NCI-H510A (cell line): ENCODE results near the gene MKNK2.

ENCODE experiments used
- DNase-seq: peaks from one replicate; lab custom pipeline; 2025; lab: John Stamatoyannopoulos, UW

Gene MKNK2

DNA sequence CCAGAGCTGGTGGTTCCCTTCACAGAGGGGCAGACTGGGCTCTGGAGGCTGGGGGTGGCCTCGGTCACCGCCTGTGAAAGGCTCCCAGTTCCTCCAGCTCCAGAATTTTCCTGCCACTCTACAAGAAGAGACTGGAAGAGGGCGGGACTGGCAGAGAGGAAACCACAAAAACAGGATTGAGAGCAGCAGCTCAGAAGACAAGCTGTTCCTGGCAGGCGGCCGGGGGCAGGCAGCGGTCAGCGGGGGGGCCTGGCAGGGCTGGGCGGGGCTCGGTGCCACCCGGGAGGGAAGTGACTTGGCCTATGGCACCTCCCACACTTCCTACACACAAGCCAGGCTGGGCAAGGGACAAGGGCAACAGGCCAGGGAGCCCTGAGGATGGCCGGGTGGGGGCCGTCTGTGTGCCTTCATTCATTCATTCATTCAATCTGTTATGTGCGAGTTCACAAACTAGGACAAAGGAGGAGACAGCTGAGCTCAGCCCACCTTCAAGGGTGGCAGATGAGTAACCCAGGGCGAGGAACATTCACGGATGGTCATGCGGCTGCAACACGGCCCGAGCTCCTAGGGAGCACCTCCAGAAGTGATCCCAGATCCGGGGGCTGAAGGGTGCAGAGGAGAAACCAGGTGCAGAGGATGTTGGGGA is 18.6 kb downstream of the MKNK2 start:
- peak; percentile 87 for DNase-seq

DNA sequence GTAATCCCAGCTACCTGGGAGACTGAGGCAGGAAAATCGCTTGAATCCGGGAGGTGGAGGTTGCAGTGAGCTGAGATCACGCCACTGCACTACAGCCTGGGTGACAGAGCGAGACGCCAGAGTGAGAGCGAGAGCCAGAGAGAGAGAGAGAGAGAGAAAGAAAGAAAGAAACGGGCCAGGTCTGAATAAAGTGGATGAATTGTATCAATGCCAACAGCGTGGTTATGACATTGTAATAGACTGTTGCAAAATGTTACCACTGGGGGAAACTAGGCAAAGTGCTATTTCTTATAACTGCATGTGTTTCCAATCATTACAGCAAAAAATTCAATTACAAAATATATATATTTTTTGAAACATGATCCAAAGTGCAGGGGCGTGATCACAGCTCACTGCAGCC is 23.7 kb downstream of the MKNK2 start:
- DNase-seq = no peak

DNA sequence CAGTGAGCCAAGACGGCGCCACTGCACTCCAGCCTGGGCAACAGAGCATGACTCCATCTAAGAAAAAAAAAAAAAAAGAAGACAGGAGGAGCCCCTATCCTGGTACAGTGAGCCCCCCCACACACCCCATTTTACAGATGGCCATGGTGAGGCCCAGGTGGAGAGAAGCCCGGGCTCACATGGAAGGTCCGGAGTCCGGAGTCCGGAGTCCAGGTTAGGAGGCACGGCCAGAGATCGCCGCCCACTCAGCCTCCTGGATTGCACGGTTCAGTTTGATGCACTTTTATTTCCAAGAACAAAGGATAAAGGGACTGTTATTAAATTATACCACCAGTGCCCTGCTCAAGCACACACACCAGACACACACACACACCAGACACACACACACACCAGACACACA is 24.3 kb downstream of the MKNK2 start:
- DNase-seq = no peak

DNA sequence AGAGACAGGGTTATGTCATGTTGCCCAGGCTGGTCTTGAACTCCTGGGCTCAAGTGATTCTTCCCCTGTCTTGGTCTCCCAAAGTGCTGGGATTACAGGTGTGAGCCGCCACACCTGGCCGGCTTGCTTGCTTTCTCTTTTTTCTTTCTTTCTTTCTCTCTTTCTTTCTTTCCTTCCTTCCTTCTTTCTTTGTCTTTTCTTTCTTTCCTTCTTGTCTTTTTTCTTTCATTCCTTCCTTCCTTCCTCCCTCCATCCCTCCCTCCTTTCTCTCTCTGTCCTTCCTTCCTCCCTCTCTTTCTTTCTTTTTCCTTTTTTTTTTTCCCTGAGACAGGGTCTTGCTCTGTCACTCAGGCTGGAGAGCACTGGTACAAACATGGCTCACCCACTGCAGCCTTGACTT is 28.8 kb downstream of the MKNK2 start:
- no peak for DNase-seq

DNA sequence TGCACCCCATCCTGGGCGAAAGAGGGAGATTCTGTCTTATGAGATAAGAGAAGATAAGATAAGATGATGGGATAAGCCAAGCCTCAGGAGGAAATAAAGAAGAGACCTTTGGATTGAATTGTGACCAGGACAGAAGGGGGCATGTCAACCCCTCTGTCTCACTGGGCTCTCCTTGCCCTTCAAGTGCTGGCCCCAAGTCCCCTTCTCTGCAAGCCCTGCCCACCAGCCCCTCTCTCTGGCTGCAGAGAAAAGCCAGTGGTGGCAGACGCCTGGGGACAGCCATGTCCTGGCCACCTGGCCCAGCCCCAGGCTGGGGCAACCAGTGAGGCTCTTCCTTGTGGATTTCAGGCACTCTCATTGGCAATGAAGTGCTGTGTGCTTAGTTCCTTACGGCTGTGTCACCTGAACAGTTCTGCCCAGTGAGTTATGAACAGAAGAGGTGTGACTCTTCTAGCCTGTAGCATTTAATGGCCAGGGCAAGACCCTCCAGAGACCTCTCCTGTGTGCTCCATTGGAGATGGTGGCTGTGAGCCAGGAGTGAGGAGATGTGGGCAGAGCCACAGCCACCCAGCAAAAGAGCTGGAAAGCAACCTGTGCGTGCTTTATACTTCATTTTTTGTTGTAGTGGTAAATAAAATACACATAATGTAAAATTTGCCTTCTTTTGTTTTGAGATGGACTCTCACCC is 29.4 kb downstream of the MKNK2 start:
- DNase-seq = no peak

DNA sequence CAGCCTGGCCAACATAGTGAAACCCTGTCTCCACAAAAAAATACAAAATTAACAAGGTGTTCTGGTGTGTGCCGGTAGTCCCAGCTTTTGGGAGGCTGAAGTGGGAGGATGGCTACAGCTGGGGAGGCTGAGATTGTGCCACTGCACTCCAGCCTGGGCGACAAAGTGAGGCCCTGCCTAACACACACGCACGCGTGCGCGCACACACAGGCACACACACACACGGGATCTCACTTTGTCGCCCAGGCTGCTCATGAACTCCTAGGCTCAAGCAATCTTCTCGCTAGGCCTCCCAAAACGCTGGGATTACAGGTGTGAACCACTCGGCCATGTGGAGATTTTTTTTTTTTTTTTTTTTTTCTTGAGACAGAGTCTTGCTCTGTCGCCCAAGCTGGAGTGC is 32.3 kb downstream of the MKNK2 start:
- no peak for DNase-seq

DNA sequence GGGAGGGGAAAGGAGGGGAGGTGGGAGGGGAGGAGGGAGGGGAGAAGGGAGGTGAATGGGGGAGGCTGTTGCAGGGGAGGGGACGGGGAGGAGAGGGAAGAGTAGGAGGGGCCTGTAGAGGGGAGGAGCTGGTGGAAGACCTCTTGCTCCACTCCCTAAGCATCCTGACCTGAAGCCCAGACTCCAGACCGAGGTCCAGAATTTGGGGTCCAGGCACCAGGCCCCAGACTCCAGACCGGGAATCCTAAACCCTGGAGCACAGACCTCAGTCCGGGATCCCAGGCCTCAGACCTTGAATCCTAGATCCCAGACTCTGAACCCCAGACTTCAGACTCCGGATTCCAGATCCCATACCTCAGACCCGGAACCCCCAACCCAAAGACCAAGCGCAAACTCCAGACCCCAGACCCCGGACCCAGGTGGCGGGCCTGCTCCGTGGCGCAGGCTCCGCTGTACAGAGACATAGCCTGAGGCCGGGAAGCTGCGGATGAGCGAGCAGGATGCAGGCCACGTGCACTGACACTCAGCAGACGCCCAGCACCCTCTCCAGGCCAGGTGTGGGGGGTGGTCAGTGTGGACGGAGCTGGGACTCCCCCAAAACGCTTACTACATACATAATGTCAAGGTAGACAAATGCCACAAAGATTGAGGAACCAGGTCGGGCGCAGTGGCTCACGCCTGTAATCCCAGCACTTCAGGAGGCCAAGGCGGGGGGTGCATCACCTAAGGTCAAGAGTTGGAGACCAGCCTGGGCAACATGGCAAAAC is 34.8 kb downstream of the MKNK2 start:
- peak; percentile 37 for DNase-seq

DNA sequence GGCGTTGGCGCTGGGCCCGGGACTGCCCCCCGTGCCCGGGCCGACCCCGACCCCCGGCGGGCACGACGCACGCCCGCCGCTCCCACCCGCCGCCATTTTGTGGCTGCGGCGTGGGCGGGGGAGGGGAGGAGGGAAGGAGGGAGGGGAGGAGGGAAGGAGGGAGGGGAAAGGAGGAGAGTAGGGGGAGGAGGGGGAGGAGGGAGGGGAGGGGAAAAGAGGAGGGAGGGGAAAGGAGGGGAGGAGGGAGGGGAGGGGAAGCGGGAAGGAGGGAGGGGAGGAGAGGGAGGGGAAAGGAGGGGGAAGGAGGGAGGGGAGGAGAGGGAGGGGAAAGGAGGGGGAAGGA is 35.5 kb downstream of the MKNK2 start, which contains the start of gene BTBD2:
Gene BTBD2, minus strand, starts transcription at position 107 of the 343 bp plus-strand sequence. Its CDS starts 11 bp downstream, at position 96.
- peak; percentile 25 for DNase-seq

DNA sequence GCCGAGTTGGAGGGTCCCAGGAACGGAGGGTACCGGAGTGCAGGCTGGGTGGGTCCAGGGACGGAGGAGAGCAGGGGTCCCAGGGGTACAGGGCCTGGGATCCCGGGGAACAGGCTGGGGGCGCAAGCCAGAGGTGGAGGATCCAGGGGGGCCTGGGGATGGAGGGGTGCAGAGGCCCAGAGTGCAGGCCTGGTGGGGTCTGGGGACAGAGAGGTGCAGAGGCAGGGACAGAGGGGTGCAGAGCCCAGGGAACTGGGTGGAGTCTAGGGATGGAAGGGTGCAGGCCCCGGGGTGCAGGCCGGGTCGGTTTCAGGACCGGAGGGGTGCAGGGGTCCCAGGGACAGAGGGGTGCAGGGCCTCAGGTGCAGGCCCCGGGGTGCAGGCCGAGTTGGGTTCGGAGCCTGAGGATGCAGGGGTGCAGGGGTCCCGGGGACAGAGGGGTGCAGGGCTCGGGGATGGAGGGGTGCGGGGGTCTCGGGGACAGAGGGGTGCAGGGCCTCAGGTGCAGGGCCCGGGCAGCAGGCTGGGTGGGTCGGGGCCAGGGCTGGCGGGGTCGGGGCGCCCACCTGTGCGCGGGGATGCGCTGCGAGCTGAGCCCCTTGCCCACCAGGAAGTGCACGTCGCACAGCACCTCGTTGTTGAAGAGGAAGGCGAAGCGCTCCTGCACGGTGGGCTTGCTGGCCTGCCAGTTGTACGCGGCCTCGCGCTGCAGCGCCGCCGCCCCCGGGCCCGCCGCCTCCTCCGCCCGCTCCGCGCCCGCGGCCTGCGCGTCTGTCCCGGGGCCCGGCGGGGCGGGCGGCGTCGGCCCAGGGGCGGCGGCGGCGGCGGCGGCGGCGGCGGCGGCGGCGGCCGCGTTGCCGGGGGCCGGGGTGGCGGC is 36.1 kb downstream of the MKNK2 start:
- no peak for DNase-seq

DNA sequence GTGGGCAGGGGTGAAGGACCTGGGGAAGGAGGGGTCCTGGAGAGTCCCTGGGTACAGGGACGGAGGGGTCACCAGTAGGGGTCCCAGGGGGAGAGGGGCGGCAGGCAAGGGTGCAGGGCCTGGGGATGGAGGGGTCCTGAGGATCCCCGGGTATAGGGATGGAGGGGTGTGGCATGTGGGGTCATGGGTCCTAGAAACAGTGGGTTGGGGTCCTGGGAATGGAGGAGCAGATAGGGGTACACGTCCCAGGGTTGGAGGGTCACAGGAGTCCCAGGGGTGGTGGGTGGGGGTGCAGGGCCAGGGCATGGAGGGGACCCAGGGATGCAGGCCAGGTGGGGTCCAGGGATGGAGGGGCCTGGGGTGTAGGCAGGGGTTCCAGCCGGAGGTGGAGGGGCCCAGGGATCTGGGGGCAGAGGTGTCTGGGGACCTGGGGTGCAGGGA is 36.9 kb downstream of the MKNK2 start:
- no peak for DNase-seq

DNA sequence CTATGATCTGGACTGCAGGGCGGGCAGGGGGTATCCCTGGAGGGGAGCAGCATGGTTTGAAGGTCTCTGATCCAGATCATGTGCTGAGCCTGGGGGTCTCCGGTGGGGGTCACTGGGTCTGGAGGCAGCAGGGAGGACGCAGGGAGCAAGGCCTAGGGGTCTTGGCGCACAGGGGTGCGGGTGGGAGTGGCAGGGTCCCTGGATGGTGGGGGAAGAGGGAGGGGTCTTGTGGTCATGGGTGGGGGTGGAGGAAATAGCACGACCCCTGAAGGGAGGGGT is 37.4 kb downstream of the MKNK2 start:
- DNase-seq = no peak

DNA sequence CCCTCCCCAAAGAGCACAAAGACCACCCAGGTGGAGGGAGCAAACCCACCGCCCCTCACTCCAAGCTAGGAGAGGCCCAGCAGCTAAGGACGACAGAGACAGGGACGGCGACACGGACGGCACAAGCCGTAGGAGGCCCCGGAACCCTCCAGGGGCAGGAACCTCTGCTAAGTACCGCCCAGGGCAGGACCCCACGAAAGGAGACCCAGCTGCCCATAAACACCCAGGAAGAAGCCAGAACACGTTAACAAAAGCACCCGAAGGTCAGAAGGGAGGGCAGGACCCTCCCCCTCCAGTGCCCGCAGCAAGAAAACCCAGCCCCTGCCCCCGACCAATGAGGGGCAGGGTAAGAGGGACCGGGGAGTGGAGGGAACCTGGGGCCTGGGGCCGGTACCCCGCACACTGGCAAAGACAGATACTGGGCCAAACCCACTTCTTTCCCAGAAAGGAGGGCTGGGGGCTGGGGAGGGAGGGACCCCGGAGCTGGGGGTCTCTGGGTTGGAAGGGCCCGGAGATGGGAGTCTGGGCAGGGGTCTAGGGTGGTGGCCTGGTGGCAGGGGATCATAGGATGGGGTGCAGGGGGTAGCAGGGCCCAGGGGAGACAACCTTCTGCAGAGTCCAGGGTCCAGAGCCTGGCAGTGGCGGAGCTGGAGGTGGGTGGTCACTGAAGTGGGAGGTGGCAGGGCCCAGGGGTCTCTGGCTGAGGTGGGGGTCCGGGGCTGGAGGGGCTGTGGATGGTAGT is 37.9 kb downstream of the MKNK2 start:
- DNase-seq = no peak

DNA sequence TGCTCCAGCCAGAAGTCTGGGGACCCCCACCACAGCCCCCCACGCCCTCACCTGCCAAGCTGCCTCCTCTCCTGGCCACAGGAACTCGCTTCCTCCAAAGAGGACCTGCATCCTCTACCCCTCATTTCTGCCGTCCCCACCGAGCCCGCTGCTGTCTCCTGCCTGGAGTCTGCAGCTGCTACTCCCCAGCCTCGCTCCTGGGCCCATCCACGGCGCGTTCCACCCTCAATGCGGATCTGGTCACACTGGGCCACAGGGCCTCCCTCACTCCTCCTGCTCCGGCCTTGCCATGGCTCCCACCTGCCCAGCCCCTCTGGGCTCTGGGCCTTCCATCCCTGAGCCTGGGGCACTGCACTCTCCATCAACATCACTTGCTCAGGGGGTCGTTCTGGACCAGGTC is 39.9 kb downstream of the MKNK2 start:
- no peak for DNase-seq

DNA sequence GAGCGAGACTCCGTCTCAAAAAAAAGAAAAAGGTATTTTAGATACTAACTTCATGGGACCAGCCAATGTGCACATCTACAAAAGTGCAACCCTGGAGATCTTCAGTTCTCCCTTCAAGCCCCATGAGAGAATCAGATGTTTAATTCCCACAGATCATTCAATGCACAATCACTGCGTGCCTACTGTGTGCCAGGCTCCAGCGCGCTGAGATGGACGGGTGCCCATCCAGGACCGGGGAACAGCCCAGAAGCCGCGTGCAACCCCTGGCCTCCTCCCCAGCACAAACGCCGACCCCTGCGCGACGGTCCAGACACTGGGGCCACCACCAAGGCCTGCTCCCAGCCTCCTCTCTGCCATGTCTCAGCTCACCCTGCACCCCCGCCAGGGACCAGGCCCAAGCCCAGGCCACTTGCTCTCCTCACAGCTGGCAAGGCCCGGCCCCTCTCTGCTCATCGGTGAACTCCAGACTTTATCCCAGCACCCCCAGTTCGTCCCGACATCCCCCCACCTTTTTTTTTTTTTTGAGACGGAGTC is 40.8 kb downstream of the MKNK2 start:
- no peak for DNase-seq

DNA sequence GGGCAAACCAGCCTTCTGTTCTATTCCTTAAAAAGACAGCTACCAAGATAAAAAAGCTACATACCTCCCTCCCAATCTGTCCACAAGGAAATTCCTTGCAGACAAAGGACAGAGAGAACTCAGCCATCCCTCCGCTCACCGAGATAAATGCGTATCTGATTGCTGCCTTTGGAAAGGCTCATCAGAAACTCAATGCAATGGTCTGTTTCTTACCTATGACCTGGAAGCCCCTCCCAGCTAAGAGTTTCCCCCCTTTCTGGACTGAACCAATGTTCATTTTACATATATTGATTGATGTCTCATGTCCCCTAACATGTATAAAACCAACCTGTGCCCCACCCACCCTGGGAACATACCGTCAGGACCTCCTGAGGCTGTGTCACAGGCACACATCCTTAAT is 47.2 kb downstream of the MKNK2 start:
- DNase-seq = no peak

DNA sequence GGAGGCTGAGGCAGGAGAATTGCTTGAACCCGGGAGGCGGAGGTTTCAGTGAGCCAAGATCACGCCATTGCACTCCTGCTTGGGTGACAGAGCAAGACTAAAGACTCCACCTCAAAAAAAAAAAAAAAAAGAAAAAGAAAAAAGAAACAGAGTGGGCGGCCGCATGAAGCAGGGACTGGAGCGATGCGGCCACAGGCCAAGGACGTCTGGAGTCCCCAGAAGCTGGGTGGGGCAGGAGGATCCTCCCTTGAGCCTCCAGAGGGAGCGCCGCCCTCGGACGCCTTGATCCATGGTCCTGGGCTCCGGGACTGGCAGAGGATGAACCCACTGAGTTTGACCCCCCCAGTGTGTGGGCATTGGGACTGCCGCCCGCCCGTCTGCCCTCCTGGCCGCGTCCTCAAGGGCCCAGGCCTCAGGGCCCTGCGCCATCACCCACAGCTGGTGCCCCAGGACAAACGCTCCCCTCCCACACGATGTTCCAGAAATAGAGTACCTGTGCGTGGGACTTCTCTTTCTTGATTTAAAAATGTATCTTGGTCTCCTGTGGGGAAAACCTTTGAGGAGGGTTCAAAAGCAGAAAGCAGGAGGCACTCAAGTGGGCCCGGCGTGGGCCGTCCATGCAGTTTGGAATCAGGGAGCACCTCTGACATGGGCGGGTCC is 51.1 kb downstream of the MKNK2 start:
- no peak for DNase-seq

DNA sequence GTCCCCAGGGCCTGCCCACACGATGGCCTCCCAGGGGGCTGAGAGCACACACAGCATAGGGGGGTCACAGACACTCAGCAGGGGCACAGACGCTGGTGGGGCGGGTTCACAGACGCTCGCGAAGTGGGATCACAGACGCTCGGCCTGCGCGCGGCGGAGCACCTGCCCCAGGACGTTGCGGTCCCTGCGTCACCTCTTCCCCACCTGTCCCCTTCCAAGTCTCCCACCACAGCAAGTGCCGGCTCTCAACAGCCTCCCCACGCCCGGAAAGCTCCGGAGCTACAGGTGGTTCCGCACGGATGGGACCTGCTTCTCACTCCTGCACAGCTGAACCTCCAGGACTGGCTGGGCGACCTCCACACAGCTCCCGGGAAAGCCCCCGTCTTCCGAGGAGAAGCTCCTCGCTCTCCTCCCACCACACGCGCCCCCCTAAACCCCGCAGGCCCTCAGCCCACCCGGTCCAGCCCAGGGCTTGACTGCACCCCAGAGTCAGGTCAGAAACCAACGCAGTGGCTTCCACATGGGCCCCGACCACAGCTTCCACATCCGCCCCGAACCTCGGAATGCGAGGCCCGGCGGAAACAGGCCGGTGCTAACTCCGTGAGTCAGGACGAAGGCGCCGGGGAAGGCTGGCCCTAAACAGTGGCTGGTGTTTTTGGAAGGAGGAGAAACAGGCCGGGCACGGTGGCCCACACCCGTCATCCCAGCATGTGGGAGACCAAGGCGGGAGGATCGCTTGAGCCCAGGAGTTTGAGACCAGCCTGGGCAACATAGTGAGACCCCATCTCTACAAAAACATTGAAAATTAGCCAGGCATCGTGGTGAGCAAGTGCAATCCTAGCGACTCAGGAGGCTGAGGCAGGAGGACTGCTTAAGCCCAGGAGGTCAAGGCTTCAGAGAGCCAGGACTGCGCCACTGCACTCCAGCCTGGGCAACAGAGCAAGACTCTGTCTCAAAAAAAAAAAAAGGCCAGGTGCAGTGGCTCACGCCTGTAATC is 52.0 kb downstream of the MKNK2 start:
- no peak for DNase-seq

DNA sequence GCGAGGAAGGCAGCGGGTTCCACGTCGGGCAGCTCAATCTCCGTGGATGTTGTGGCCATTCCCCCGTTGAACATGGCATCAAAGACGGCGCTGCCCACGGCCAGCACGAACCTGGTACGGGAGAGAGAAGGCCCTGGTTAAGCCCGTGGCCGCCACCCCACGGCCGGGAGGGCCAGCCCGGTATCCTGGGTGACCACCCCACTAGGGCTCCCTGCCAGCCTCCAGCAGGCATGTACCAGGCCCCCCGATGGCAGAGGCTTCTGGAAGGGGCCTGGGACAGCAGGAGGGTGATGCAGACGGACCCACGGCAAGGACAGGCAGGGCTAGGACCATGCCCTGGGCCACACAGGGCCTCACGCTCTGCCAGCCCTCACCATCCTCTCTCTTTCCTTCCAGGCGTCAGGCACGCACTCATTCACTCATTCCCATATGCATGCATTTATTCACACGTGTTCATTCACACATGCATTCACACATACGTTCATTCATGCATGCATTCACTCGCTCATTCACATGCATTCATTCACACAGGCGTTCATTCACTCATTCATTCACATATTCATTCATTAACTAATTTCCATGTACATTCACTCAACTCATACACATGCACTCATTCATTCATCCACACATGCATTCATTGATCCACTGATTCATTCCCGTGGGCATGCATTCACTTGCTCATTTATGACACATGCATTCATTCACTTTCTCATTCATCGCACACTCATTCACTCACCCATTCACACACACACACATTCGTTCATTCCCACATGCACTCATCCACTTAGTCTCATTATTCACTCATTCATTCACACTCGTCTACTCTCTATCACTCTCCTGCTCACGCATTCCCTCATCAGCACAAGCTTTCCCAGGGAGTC is 53.5 kb downstream of the MKNK2 start:
- DNase-seq = no peak
